SJCRH30 (cell line): ENCODE data around the gene CX3CR1. TPM values are rescaled to one million over a fixed set of nuclear protein-coding genes. Genes with fewer than 3 reads are reported as not detected.
"Not testable (repeated sequence)": the region's sequence is repeated elsewhere in the genome, so short reads cannot be mapped to it uniquely, and the experiment has no call there.

ENCODE experiments used
- DNase-seq, 2 experiments: peaks; one replicate each; pipeline ENCODE4 v3.0.0-alpha.2; 2015 to 2020
- H3K27ac ChIP-seq: fragments of 250-450 bp; sonication (Bioruptor Pico); 2 replicates; pipeline ENCODE4 v1.5.1; 2020; ENCODE audit warnings: mild to moderate bottlenecking, moderate library complexity
- H3K27me3 ChIP-seq: fragments of 250-450 bp; sonication (Bioruptor Pico); 2 replicates; pipeline ENCODE4 v1.5.1; 2020; ENCODE audit warnings: mild to moderate bottlenecking, moderate library complexity
- H3K36me3 ChIP-seq: fragments of 250-450 bp; sonication (Bioruptor Pico); 2 replicates; pipeline ENCODE4 v1.5.1; 2020; ENCODE audit warnings: mild to moderate bottlenecking, moderate library complexity
- H3K4me1 ChIP-seq: fragments of 250-450 bp; sonication (Bioruptor Pico); 2 replicates; pipeline ENCODE4 v1.5.1; 2020; ENCODE audit warnings: mild to moderate bottlenecking, moderate library complexity
- H3K4me3 ChIP-seq: fragments of 250-450 bp; sonication (Bioruptor Pico); 2 replicates; pipeline ENCODE4 v1.5.1; 2020; ENCODE audit warnings: mild to moderate bottlenecking, moderate library complexity
- H3K9me3 ChIP-seq: fragments of 250-450 bp; sonication (Bioruptor Pico); replicated peaks from 2 replicates; pipeline ENCODE4 v1.5.1; 2020; ENCODE audit warnings: mild to moderate bottlenecking, moderate library complexity
- total RNA-seq: library from RNA; depleted of rRNA; stranded (reverse); fragments of >200 nt; shearing (Covaris generic); gene quantifications from 2 replicates; pipeline ENCODE4 v1.2.3, GENCODE V29; 2014; rRNA removed

CX3CR1 gene
- total RNA-seq, 1 experiment from 2014 or later, result not detected

GRCh38 chr3:39227596-39227995 lies 52.2 kb downstream of the CX3CR1 start:
- not testable (repeated sequence) for DNase-seq, H3K36me3 ChIP-seq, H3K9me3 ChIP-seq, H3K4me3 ChIP-seq, H3K27me3 ChIP-seq, H3K27ac ChIP-seq, H3K4me1 ChIP-seq

GRCh38 chr3:39226106-39226741 lies 53.6 kb downstream of the CX3CR1 start:
- Histone ChIP-seq H3K27me3 (no peaks in the 10 kb centered on the region), H3K4me1 (no peaks in the 10 kb centered on the region), H3K36me3 (no peaks in the 10 kb centered on the region), H3K4me3 (no peak overlapping the region), H3K9me3 (no peaks in the 10 kb centered on the region), H3K27ac (no peak overlapping the region)
- no peak for DNase-seq

GRCh38 chr3:39224288-39224687 lies 55.5 kb downstream of the CX3CR1 start:
- H3K36me3 ChIP-seq, result no peaks in the 10 kb centered on the region
- H3K4me3 ChIP-seq, result no peak overlapping the region
- H3K9me3 ChIP-seq, result no peaks in the 10 kb centered on the region
- DNase-seq, result no peak
- H3K27ac ChIP-seq, result no peak overlapping the region
- no peaks in the 10 kb centered on the region for H3K4me1 ChIP-seq
- H3K27me3 ChIP-seq, result no peaks in the 10 kb centered on the region

DNA sequence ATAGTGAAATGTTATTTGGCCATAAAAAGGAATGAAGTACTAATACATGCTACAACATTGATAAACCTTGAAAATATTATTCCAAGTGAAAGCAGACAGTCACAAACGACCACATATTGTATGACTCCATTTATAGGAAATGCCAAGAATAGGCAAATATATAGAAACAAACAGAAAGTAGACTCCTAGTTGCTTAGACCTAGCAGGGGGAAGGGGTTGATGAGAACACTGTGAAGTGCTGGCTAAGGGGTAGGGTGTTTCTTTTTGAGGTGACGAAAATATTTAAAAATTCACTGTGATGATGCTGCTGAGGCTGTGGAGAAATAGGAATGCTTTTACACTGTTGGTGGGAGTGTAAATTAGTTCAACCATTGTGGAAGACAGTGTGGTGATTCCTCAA lies 56.9 kb downstream of the CX3CR1 start:
- DNase-seq, result no peak
- Histone ChIP-seq H3K4me3 (no peak overlapping the region), H3K4me1 (no peaks in the 10 kb centered on the region), H3K36me3 (no peaks in the 10 kb centered on the region), H3K27ac (no peak overlapping the region), H3K9me3 (no peaks in the 10 kb centered on the region), H3K27me3 (no peaks in the 10 kb centered on the region)

DNA sequence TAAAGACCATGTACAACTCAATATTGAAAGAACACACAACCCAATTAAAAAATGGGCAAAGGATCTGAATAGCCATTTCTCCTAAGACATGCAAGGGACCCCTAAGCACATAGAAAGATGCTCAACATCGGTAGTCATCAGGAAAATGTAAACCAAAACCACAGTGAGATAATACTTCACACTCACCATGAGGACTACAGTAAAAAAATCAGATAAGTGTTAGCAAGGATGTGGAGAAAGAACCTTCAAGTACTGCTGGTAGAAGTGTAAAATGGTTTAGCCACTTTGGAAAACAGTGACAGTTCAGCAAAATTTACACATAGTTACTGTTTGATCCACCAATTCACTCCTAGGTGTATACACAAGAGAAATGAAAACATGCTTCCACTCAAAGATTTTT lies 57.4 kb downstream of the CX3CR1 start:
- Histone ChIP-seq H3K27me3 (no peaks in the 10 kb centered on the region), H3K27ac (no peak overlapping the region), H3K4me3 (no peak overlapping the region), H3K9me3 (no peaks in the 10 kb centered on the region), H3K4me1 (no peaks in the 10 kb centered on the region), H3K36me3 (no peaks in the 10 kb centered on the region)
- no peak for DNase-seq

GRCh38 chr3:39221141-39221530 lies 58.7 kb downstream of the CX3CR1 start:
- Histone ChIP-seq H3K27me3 (no peaks in the 10 kb centered on the region), H3K4me1 (no peaks in the 10 kb centered on the region), H3K27ac (no peak overlapping the region), H3K36me3 (no peaks in the 10 kb centered on the region), H3K4me3 (no peak overlapping the region), H3K9me3 (no peaks in the 10 kb centered on the region)
- no peak for DNase-seq

- H3K27ac ChIP-seq, result no peak overlapping the region
- H3K4me1 ChIP-seq, result no peaks in the 10 kb centered on the region
- no peak overlapping the region for H3K4me3 ChIP-seq
- H3K9me3 ChIP-seq, result no peaks in the 10 kb centered on the region
- no peak for DNase-seq
- H3K27me3 ChIP-seq, result no peaks in the 10 kb centered on the region
- H3K36me3 ChIP-seq, result no peaks in the 10 kb centered on the region
These were observed 59.3 kb downstream of the CX3CR1 start for GRCh38 chr3:39220407-39221140.

GRCh38 chr3:39219702-39220101 lies 60.1 kb downstream of the CX3CR1 start:
- H3K4me1 ChIP-seq, result no peaks in the 10 kb centered on the region
- no peak overlapping the region for H3K4me3 ChIP-seq
- H3K27ac ChIP-seq, result no peak overlapping the region
- H3K9me3 ChIP-seq, result no peaks in the 10 kb centered on the region
- H3K36me3 ChIP-seq, result no peaks in the 10 kb centered on the region
- H3K27me3 ChIP-seq, result no peaks in the 10 kb centered on the region
- DNase-seq, result no peak

- H3K27me3 ChIP-seq, result no peaks in the 10 kb centered on the region
- no peak overlapping the region for H3K4me3 ChIP-seq
- no peak overlapping the region for H3K27ac ChIP-seq
- no peaks in the 10 kb centered on the region for H3K4me1 ChIP-seq
- no peaks in the 10 kb centered on the region for H3K36me3 ChIP-seq
- DNase-seq, result no peak
- H3K9me3 ChIP-seq, result no peaks in the 10 kb centered on the region
These were observed 63.6 kb downstream of the CX3CR1 start for GRCh38 chr3:39216176-39216790.

- H3K27ac ChIP-seq, result no peak overlapping the region
- no peaks in the 10 kb centered on the region for H3K36me3 ChIP-seq
- H3K27me3 ChIP-seq, result no peaks in the 10 kb centered on the region
- H3K4me1 ChIP-seq, result no peaks in the 10 kb centered on the region
- H3K4me3 ChIP-seq, result no peak overlapping the region
- no peak for DNase-seq
- no peaks in the 10 kb centered on the region for H3K9me3 ChIP-seq
These were observed 66.2 kb downstream of the CX3CR1 start for GRCh38 chr3:39213613-39214012.

Other genes with a start within 250 kb of the CX3CR1 start
- 0.02 TPM in 1 of 2 replicates, not detected in the other for gene SCN11A, start 228.1 kb downstream of the CX3CR1 start, total RNA-seq
- 22.2 and 22.3 TPM in 2 replicates for gene WDR48, start 228.0 kb downstream of the CX3CR1 start, total RNA-seq
- gene GORASP1, start 172.4 kb downstream of the CX3CR1 start, total RNA-seq, result 21.0 and 23.1 TPM in 2 replicates
- gene TTC21A, start 172.4 kb downstream of the CX3CR1 start, total RNA-seq, result 0.36 and 0.56 TPM in 2 replicates
- gene CSRNP1, start 126.4 kb downstream of the CX3CR1 start, total RNA-seq, result 4.4 TPM in 2 replicates
- gene XIRP1, start 87.4 kb downstream of the CX3CR1 start, total RNA-seq, result 0.61 and 0.91 TPM in 2 replicates
- not detected in 2 replicates for gene CCR8, start 49.7 kb upstream of the CX3CR1 start, total RNA-seq
- gene SLC25A38, start 103.3 kb upstream of the CX3CR1 start, total RNA-seq, result 29.9 and 31.4 TPM in 2 replicates
- gene RPSA, start 126.7 kb upstream of the CX3CR1 start, total RNA-seq, result 1,936 and 2,046 TPM in 2 replicates
- gene MOBP, start 187.6 kb upstream of the CX3CR1 start, total RNA-seq, result 0.04 TPM in 1 of 2 replicates, not detected in the other